ENCODE measurements around the gene APOM. TPM values are rescaled to one million over a fixed set of nuclear protein-coding genes. Genes with fewer than 3 reads are reported as not detected.
A peak's percentile ranks its signal among the peaks of the same experiment; 100 is the strongest.

Gene APOM
- total and polyA plus RNA-seq, 7 donors, result 2.3 to 7.2 (median 3.6) TPM; not detected in 1

- no peak overlapping the region for H3K27ac ChIP-seq
- H3K36me3 ChIP-seq, result peaks cover 58 to 100% (median 94%) of the 10 kb centered on the region in 4 donors
- no peaks in the 10 kb centered on the region for H3K4me1 ChIP-seq
- H3K4me3 ChIP-seq, result no peak overlapping the region
- intact Hi-C loops (cut with DNase I), result no loop called here
- TF ChIP-seq EP300 (IDR thresholded peaks at IDR 0.05), result no peak
- no peak for TF ChIP-seq CTCF (IDR thresholded peaks at IDR 0.05)
- no peak for TF ChIP-seq POLR2A (IDR thresholded peaks at IDR 0.05)
- peak in 1 of 4 donors; percentile 10 for TF ChIP-seq POLR2AphosphoS5 (IDR thresholded peaks at IDR 0.05)
- H3K27me3 ChIP-seq, result no peaks in the 10 kb centered on the region
- DNase-seq, result no peak
- WGBS, 2 donors, result 90 to 95% methylated on average over 25 of the region's 25 CpGs
- no peaks in the 10 kb centered on the region for H3K9me3 ChIP-seq
Observed at GRCh38 chr6:31630177-31630934, 25.3 kb upstream of the APOM start.

GRCh38 chr6:31631209-31631608, 24.5 kb upstream of the APOM start:
- Histone ChIP-seq H3K9me3 (no peaks in the 10 kb centered on the region), H3K4me3 (no peak overlapping the region), H3K27ac (no peak overlapping the region), H3K36me3 (peaks cover 61 to 100% (median 94%) of the 10 kb centered on the region in 4 donors), H3K4me1 (no peaks in the 10 kb centered on the region), H3K27me3 (no peaks in the 10 kb centered on the region)
- DNase-seq, result no peak
- WGBS, 2 donors, result 89 to 90% methylated on average over 16 of the region's 16 CpGs
- intact Hi-C loops (cut with DNase I), result no loop called here
- TF ChIP-seq POLR2AphosphoS5 (IDR thresholded peaks at IDR 0.05), result no peak
- TF ChIP-seq POLR2A (IDR thresholded peaks at IDR 0.05), result no peak
- no peak for TF ChIP-seq EP300 (IDR thresholded peaks at IDR 0.05)
- no peak for TF ChIP-seq CTCF (IDR thresholded peaks at IDR 0.05)

- WGBS, 2 donors, result 90 to 93% methylated on average over 32 of the region's 32 CpGs
- TF ChIP-seq POLR2AphosphoS5 (IDR thresholded peaks at IDR 0.05), result no peak
- no peak for TF ChIP-seq POLR2A (IDR thresholded peaks at IDR 0.05)
- TF ChIP-seq CTCF (IDR thresholded peaks at IDR 0.05), result no peak
- TF ChIP-seq EP300 (IDR thresholded peaks at IDR 0.05), result no peak
- H3K27me3 ChIP-seq, result no peaks in the 10 kb centered on the region
- H3K27ac ChIP-seq, result peak overlapping the region in 2 of 4 donors; percentile 1 to 26
- no peak overlapping the region for H3K4me3 ChIP-seq
- no peaks in the 10 kb centered on the region for H3K9me3 ChIP-seq
- intact Hi-C loops (cut with DNase I), result no loop called here
- H3K4me1 ChIP-seq, result no peaks in the 10 kb centered on the region
- DNase-seq, result no peak
- peaks cover 67 to 100% (median 94%) of the 10 kb centered on the region in 4 donors for H3K36me3 ChIP-seq
Observed at GRCh38 chr6:31631681-31632278, 23.9 kb upstream of the APOM start.

GRCh38 chr6:31632279-31632946, 23.3 kb upstream of the APOM start:
- Histone ChIP-seq H3K9me3 (no peaks in the 10 kb centered on the region), H3K27ac (peak overlapping the region in 2 of 4 donors; percentile 1 to 26), H3K27me3 (no peaks in the 10 kb centered on the region), H3K4me1 (no peaks in the 10 kb centered on the region), H3K4me3 (no peak overlapping the region), H3K36me3 (peaks cover 67 to 100% (median 94%) of the 10 kb centered on the region in 4 donors)
- WGBS, 2 donors, result 93 to 94% methylated on average over 26 of the region's 26 CpGs
- peak in 1 of 4 donors; percentile 6 for TF ChIP-seq POLR2AphosphoS5 (IDR thresholded peaks at IDR 0.05)
- no peak for TF ChIP-seq POLR2A (IDR thresholded peaks at IDR 0.05)
- intact Hi-C loops (cut with DNase I), result no loop called here
- no peak for DNase-seq

- H3K27ac ChIP-seq, result no peak overlapping the region
- peaks cover 62 to 100% (median 88%) of the 10 kb centered on the region in 4 donors for H3K36me3 ChIP-seq
- intact Hi-C loops (cut with DNase I), result no loop called here
- H3K4me1 ChIP-seq, result no peaks in the 10 kb centered on the region
- 93 to 96% methylated on average over 7 of the region's 7 CpGs for WGBS, 2 donors
- TF ChIP-seq POLR2A (IDR thresholded peaks at IDR 0.05) (no peak), POLR2AphosphoS5 (IDR thresholded peaks at IDR 0.05) (peak in 2 of 4 donors; percentile 5 to 7), CTCF (IDR thresholded peaks at IDR 0.05) (no peak), EP300 (IDR thresholded peaks at IDR 0.05) (no peak)
- no peaks in the 10 kb centered on the region for H3K9me3 ChIP-seq
- DNase-seq, result no peak
- no peaks in the 10 kb centered on the region for H3K27me3 ChIP-seq
- H3K4me3 ChIP-seq, result no peak overlapping the region
Observed at GRCh38 chr6:31633447-31633846, 22.2 kb upstream of the APOM start.

Data from sigmoid colon (tissue), 7 donors.